ENCODE data around the gene ANKRD13A. TPM values are rescaled to one million over a fixed set of nuclear protein-coding genes. Genes with fewer than 3 reads are reported as not detected.

ANKRD13A gene
- total and polyA plus RNA-seq, 2 of the 13 experiments (the other 11 are each of a cell fraction or from before 2014, with no cell fraction given) = 34.1 to 41.6 TPM

DNA sequence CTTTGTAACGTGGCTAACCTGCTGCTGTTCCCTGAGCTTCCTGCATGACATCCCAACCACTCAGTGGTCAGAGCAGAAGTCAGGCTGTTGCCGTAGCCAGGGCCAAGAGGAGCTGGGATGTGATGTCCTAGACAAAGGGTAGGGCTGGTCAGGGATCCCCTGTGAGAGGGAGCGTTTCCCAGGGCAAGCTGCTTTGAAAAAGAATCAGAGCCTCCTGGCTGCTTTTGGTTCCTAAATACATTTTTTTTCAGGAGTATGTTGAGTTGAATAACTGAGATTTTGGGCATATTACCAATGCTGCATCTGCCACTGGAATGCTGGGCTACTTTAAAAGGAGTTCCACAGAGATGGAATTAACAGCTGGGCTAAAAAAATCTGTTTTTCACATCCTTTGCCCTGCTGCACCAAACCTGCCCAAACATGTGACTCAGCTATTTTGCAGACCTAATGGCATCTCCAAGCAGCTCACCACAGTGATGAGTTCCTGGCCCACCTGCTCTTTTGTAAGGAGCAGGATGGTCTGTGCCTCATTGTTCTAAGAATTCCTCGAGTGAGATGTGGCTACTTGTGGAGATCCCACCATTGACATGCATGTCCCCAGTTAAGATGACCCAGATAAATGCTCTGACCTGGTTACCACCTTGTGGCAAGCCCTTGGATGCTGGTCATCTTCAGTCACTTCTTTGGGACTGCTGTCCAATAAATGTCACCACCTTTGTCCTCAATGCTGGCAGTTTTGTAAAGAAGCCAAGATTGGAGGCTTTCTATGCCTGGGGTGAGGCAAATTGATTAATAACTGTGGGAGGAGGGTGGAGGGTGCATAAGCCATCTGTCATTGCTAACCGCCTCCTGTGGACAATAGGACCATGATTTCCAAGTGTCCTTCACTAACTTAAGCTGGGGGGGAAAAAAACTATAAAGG lies 24.1 kb downstream of the ANKRD13A start:
- H3K9me3 ChIP-seq (ENCODE audit: low read length) = no peaks in the 10 kb centered on the region
- H2AFZ ChIP-seq (ENCODE audit: low read length) = no peak overlapping the region
- ATAC-seq = no peak
- no peak overlapping the region for H3K27ac ChIP-seq (ENCODE audit: extremely low read length, insufficient read depth, low read length)
- FAIRE-seq = no peak
- H3K4me2 ChIP-seq (ENCODE audit: low read depth, low read length) = no peak overlapping the region
- no peak overlapping the region for H3K4me3 ChIP-seq (replicated peaks in 1 of 3; ENCODE audit: insufficient read depth in 1 of 3, low read depth in 2 of 3, low read length in 3 of 3)
- no peaks in the 10 kb centered on the region for H4K20me1 ChIP-seq (ENCODE audit: insufficient read depth, low read length)
- CTCF ChIA-PET (ENCODE audit: low intra/inter-chr PET ratio, low total read pairs) = no interaction called here
- WGBS (ENCODE audit: low lambda C conversion rate) = 95% methylated on average over 5 of the region's 5 CpGs
- in situ Hi-C loops (cut with HindIII; ENCODE audit: extremely low pct_ligation_motif_present, low pct_unique_long_range_greater_than_20kb) (no loop called here), intact Hi-C loops (cut with micrococcal nuclease; ENCODE audit: unreplicated experiment) (no loop called here)
- peaks cover 15% of the 10 kb centered on the region; the same call in 1 of the 2 replicates for H3K4me1 ChIP-seq (ENCODE audit: insufficient read depth, low read length)
- TF ChIP-seq ZFP62 (CRISPR knock-in tag; IDR thresholded peaks at IDR 0.05) (no peak), NFE2L2 (IDR thresholded peaks at IDR 0.05; ENCODE audit: low read length) (peak; percentile 32; the same call in 1 of the 2 replicates), MAFK (conservative IDR thresholded peaks at IDR 0.05 in 1 of 2, IDR thresholded peaks at IDR 0.05 in 1 of 2; ENCODE audit: low read length in 2 of 2) (peak in 1 of 2 experiments; percentile 41; a peak in 1 of 4 replicates)
- DNase-seq (ENCODE audit: low spot score) = no peak
- no peak overlapping the region for H3K9ac ChIP-seq (ENCODE audit: insufficient read depth, low read depth, low read length)
- H3K79me2 ChIP-seq (ENCODE audit: insufficient read depth, low read length) = peaks cover 2% of the 10 kb centered on the region
- BruUV-seq (replicated peaks) = no TSS peak
- POLR2A ChIA-PET = interaction anchor here (1.4 to 1.8 kb wide), 4 partner anchors 11 to 24 kb away, joined by 4 to 10 read pairs (median 8); partner anchors contain the start of gene ANKRD13A
- H3K27me3 ChIP-seq (ENCODE audit: control insufficient read depth in 1 of 2, insufficient read depth in 2 of 2, low read length in 2 of 2) = no peaks in the 10 kb centered on the region
- peaks cover 23 to 77% of the 10 kb centered on the region in 2 experiments for H3K36me3 ChIP-seq (replicated peaks in 1 of 2; ENCODE audit: control insufficient read depth in 1 of 2, insufficient read depth in 2 of 2, low read length in 2 of 2)

- intact Hi-C loops (cut with micrococcal nuclease; ENCODE audit: unreplicated experiment) (no loop called here), in situ Hi-C loops (cut with HindIII; ENCODE audit: extremely low pct_ligation_motif_present, low pct_unique_long_range_greater_than_20kb) (no loop called here)
- Histone ChIP-seq H3K27ac (ENCODE audit: extremely low read length, insufficient read depth, low read length) (peak overlapping the region; percentile 27), H3K4me3 (replicated peaks in 1 of 3; ENCODE audit: insufficient read depth in 1 of 3, low read depth in 2 of 3, low read length in 3 of 3) (no peak overlapping the region), H3K4me2 (ENCODE audit: low read depth, low read length) (no peak overlapping the region), H3K4me1 (ENCODE audit: insufficient read depth, low read length) (peaks cover 15% of the 10 kb centered on the region; the same call in 1 of the 2 replicates), H3K79me2 (ENCODE audit: insufficient read depth, low read length) (peaks cover 2% of the 10 kb centered on the region), H3K36me3 (replicated peaks in 1 of 2; ENCODE audit: control insufficient read depth in 1 of 2, insufficient read depth in 2 of 2, low read length in 2 of 2) (peaks cover 19 to 74% of the 10 kb centered on the region in 2 experiments), H2AFZ (ENCODE audit: low read length) (no peak overlapping the region), H3K9me3 (ENCODE audit: low read length) (no peaks in the 10 kb centered on the region), H3K9ac (ENCODE audit: insufficient read depth, low read depth, low read length) (no peak overlapping the region), H4K20me1 (ENCODE audit: insufficient read depth, low read length) (no peaks in the 10 kb centered on the region), H3K27me3 (ENCODE audit: control insufficient read depth in 1 of 2, insufficient read depth in 2 of 2, low read length in 2 of 2) (no peaks in the 10 kb centered on the region)
- TF ChIP-seq DR1 (CRISPR knock-in tag; IDR thresholded peaks at IDR 0.05) (no peak), BORCS8-MEF2B (CRISPR knock-in tag; IDR thresholded peaks at IDR 0.05) (no peak), ZNF431 (CRISPR knock-in tag; IDR thresholded peaks at IDR 0.05; ENCODE audit: borderline replicate concordance, low read depth) (no peak)
- ChIA-PET POLR2A (interaction anchor here (0.8 to 1.8 kb wide), 5 partner anchors 11 to 56 kb away, joined by 3 to 10 read pairs (median 6); partner anchors contain the start of gene ANKRD13A), CTCF (ENCODE audit: low intra/inter-chr PET ratio, low total read pairs) (no interaction called here)
- WGBS (ENCODE audit: low lambda C conversion rate) = 96% methylated on average over 2 of the region's 2 CpGs
- DNase-seq (ENCODE audit: low spot score) = no peak
- no peak for FAIRE-seq
- ATAC-seq = no peak
- BruUV-seq (replicated peaks) = no TSS peak
Measured at GRCh38 chr12:110024051-110024450, 24.8 kb downstream of the ANKRD13A start.

Measured in HepG2 (cell line).